Thoracic aorta (tissue), 2 donors: ENCODE measurements around the gene TNRC6B. TPM values are rescaled to one million over a fixed set of nuclear protein-coding genes. Genes with fewer than 3 reads are reported as not detected.
A peak's percentile ranks its signal among the peaks of the same experiment; 100 is the strongest.

ENCODE experiments used
- ATAC-seq: fragments of 150-250 bp; one replicate; pipeline ENCODE4 v1.8.0; 2017; ENCODE audit warnings: low read depth; ENCODE audit not compliant: insufficient number of reproducible peaks, low FRiP score
- DNase-seq: peaks from one replicate; pipeline ENCODE4 v3.0.0-alpha.2; 2020; ENCODE audit warnings: low spot score
- H3K27ac ChIP-seq, 2 donors: fragments of 200-600 bp; sonication (generic); 1 replicate in 1 of 2; 2 replicates in 1 of 2; pipeline ENCODE4 v1.5.1; 2016; ENCODE audit warnings: mild to moderate bottlenecking in 2 of 2, moderate library complexity in 2 of 2
- H3K27me3 ChIP-seq: fragments of 200-600 bp; sonication (generic); replicated peaks from 2 replicates; pipeline ENCODE4 v1.6.0; 2016; ENCODE audit warnings: mild to moderate bottlenecking; ENCODE audit not compliant: insufficient read depth
- H3K36me3 ChIP-seq: fragments of 200-600 bp; sonication (generic); one replicate; pipeline ENCODE4 v1.5.1; 2016
- H3K4me1 ChIP-seq, 2 donors: fragments of 200-600 bp; sonication (generic); 1 replicate in 1 of 2; 2 replicates in 1 of 2; pipeline versions ENCODE4 v1.5.1 to v1.6.0; 2016; ENCODE audit warnings: low read depth in 2 of 2, mild to moderate bottlenecking in 1 of 2; ENCODE audit not compliant: control insufficient read depth in 1 of 2
- H3K4me3 ChIP-seq: fragments of 200-600 bp; sonication (generic); 2 replicates; pipeline ENCODE4 v1.5.1; 2016; ENCODE audit warnings: mild to moderate bottlenecking
- H3K9me3 ChIP-seq: fragments of 200-600 bp; sonication (generic); 2 replicates; pipeline ENCODE4 v1.5.1; 2016
- CTCF ChIP-seq: fragments of 200-600 bp; sonication (generic); IDR thresholded peaks from one replicate; pipeline ENCODE4 v1.5.1; 2019; ENCODE audit warnings: antibody characterized with exemption
- total RNA-seq, 2 donors: library from RNA; depleted of rRNA; stranded (reverse); fragments of >200 nt; gene quantifications; one replicate each; pipeline versions ENCODE4 v1.1.0 to v1.2.3, GENCODE V29; 2016

TNRC6B gene
- total RNA-seq, 2 donors from 2014 or later, result 58.5 to 98.0 TPM

GRCh38 chr22:40345815-40346184 lies 168.1 kb downstream of the TNRC6B start:
- ATAC-seq (no peak), DNase-seq (no peak)
- peak overlapping the region; percentile 75 for H3K4me3 ChIP-seq

GRCh38 chr22:40346185-40347118 lies 168.7 kb downstream of the TNRC6B start, which contains the start of gene ADSL:
Gene ADSL, plus strand, starts transcription at chr22:40346500. Its CDS starts 59 bp downstream, at chr22:40346559.
- no peaks in the 10 kb centered on the region for H3K27me3 ChIP-seq
- peak within 1 kb of the TSS; percentile 75 for H3K4me3 ChIP-seq
- no peak for TF ChIP-seq CTCF
- H3K9me3 ChIP-seq, result no peaks in the 10 kb centered on the region
- peak within 1 kb of the TSS; percentile 72 to 81 for H3K27ac ChIP-seq
- H3K4me1 ChIP-seq, result peaks cover 12 to 30% of the 10 kb centered on the region in 2 donors
- DNase-seq (peak; percentile 63), ATAC-seq (peak; percentile 89)
- peaks cover 20% of the 10 kb centered on the region for H3K36me3 ChIP-seq

More at GRCh38 chr22:40345815-40346184, 168.1 kb downstream of the TNRC6B start:
- peaks cover 13% of the 10 kb centered on the region for H3K36me3 ChIP-seq
- peak overlapping the region; percentile 72 to 81 for H3K27ac ChIP-seq
- no peaks in the 10 kb centered on the region for H3K27me3 ChIP-seq
- no peak for TF ChIP-seq CTCF
- peaks cover 12 to 30% of the 10 kb centered on the region in 2 donors for H3K4me1 ChIP-seq
- no peaks in the 10 kb centered on the region for H3K9me3 ChIP-seq

GRCh38 chr22:40347300-40347699 lies 169.6 kb downstream of the TNRC6B start:
- H3K9me3 ChIP-seq, result no peaks in the 10 kb centered on the region
- H3K4me3 ChIP-seq, result peak overlapping the region; percentile 75
- H3K27me3 ChIP-seq, result no peaks in the 10 kb centered on the region
- DNase-seq, result no peak
- H3K4me1 ChIP-seq, result peaks cover 12 to 30% of the 10 kb centered on the region in 2 donors
- H3K27ac ChIP-seq, result peak overlapping the region; percentile 72 to 81
- H3K36me3 ChIP-seq, result peaks cover 27% of the 10 kb centered on the region
- ATAC-seq, result no peak
- no peak for TF ChIP-seq CTCF

DNA sequence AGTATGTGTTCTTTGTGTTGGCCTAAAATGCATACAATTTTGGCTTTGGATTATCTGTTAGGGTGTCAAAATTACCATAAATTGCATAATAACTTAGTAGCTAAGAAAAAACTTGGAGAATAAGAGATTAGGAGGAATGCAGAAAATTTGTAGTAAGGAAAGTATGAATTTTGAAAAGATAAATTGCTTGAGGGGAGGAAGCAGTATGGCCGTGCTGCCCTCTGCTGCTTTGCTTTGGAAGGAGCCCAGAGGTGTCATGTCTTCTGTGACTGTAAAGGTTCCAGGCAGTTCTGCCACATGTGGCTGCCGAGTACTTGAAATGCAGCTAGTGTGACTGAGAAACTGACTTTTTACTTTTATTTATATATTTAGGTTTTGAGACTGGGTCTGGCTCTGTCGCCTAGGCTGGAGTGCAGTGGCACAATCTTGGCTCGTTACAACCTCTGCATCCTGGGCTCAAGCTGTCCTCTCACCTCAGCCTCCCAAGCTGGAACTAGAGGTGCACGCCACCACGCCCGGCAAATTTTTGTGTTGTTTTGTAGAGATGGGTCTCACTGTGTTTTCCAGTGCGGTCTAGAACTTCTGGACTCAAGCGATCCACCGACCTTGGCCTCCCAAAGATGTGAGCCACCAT lies 170.4 kb downstream of the TNRC6B start:
- ATAC-seq (no peak), DNase-seq (no peak)
- Histone ChIP-seq H3K4me1 (peaks cover 12 to 30% of the 10 kb centered on the region in 2 donors), H3K36me3 (peaks cover 33% of the 10 kb centered on the region), H3K9me3 (no peaks in the 10 kb centered on the region), H3K27me3 (no peaks in the 10 kb centered on the region), H3K4me3 (no peak overlapping the region), H3K27ac (no peak overlapping the region)
- TF ChIP-seq CTCF, result peak; percentile 53

GRCh38 chr22:40352763-40353162 lies 175.0 kb downstream of the TNRC6B start:
- DNase-seq (no peak), ATAC-seq (no peak)
- peaks cover 5 to 11% of the 10 kb centered on the region in 2 donors for H3K4me1 ChIP-seq
- no peaks in the 10 kb centered on the region for H3K27me3 ChIP-seq
- no peaks in the 10 kb centered on the region for H3K9me3 ChIP-seq
- no peak overlapping the region for H3K27ac ChIP-seq
- no peak for TF ChIP-seq CTCF
- H3K36me3 ChIP-seq, result peaks cover 52% of the 10 kb centered on the region
- H3K4me3 ChIP-seq, result no peak overlapping the region
